Muscle of back (tissue), 11 donors: ENCODE results near the gene TLK2. TPM values are rescaled to one million over a fixed set of nuclear protein-coding genes. Genes with fewer than 3 reads are reported as not detected.

Experiments used
- DNase-seq, 3 donors: peaks; one replicate each; pipeline versions ENCODE4 v3.0.0 to v3.0.0-alpha.2; 2013
- polyA plus RNA-seq, 10 donors: library from polyadenylated mRNA; unstranded; fragments of 120-200 nt; gene quantifications; one replicate each; pipeline ENCODE4 v1.2.1, GENCODE V29; 2013; ENCODE audit not compliant: insufficient read length in 10 of 10

The TLK2 gene
- polyA plus RNA-seq, 10 donors: 41.4 to 55.3 (median 44.5) TPM

GRCh38 chr17:62653826-62654761, 175.5 kb downstream of the TLK2 start:
- peak; percentile 58 to 91 (median 85) for DNase-seq

- no peak for DNase-seq
Measured at GRCh38 chr17:62655656-62656055, 177.0 kb downstream of the TLK2 start.

DNA sequence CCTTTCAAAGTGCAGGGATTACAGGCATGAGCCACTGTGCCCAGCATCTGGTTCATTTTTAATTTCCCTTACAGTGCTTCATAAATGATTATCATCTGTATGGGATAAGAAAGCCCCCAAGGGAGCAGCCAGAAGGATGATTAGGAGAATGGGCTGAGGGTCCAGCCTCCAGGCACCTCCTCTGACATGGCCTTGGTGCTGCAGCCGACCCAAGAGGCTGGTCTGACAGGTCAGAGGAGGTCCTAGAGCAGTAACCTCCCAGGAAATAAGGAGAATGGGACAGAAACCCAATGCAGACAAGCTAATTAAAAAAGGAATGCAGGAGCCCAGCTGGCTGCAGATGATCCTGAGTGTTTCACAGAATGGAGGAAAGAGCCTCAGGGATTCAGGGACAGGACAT, 177.8 kb downstream of the TLK2 start:
- no peak for DNase-seq

GRCh38 chr17:62657145-62657665, 178.6 kb downstream of the TLK2 start:
- peak in 1 of 3 donors; percentile 2 for DNase-seq

- peak in 1 of 3 donors; percentile 41 for DNase-seq
Measured at GRCh38 chr17:62657690-62658089, 179.1 kb downstream of the TLK2 start.

DNA sequence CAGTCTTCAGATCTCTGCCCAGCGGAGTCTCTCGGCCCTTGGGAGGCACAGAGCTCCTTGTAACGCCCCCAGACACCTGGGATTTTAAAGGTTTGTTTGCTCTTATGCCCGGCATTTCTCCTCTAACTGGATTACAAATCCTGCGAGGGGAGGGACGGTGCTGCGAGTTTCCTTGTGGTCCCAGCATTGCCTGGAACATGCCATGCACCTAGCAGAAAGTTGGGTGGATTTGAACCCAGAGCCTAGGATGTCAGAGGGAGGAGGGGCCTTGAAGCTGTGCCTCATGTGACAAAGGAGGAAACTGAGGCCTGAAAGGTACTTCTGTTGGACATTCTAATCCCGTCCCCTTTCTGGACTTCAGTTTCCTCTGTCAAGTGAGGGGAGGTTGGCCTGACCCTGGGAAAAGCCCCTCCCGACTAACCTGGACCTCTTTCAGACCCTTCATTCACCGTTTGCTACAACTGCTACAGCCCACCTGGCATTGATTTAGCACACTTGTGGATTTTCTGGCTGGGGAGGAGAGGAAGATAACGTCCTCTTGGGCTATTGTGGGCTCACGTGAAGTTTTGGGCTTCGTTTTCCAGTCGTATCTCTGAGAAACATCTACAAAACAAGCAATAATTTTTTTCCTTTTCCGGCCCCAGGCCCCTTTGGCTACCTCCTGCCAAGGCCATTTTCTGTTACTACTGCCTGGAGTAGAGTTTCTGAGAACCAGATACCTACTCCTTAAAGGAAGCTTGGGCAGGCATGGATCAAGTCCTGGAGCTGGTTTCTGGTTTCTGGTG, 179.7 kb downstream of the TLK2 start:
- peak in 1 of 3 donors; percentile 57 for DNase-seq

GRCh38 chr17:62660629-62661118, 182.0 kb downstream of the TLK2 start:
- DNase-seq: no peak

DNA sequence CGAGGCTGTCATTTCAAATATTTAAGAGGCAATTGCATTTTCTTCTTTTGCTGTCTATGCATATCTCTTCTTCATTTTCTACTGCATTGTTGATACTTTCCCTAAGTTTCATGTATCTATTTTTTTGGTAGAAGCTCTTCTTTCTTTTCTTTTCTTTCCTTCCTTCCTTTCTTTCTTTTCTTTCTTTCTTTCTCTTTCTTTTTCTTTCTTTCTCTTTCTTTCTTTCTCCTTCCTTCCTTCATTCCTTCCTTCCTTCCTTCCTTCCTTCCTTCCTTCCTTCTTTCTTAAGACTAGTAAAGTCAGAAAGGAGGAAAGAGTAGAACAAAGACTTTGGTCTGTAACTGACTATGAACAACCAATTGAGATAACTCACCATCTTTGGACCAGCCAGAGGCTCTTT, 182.7 kb downstream of the TLK2 start:
- DNase-seq: no peak

DNA sequence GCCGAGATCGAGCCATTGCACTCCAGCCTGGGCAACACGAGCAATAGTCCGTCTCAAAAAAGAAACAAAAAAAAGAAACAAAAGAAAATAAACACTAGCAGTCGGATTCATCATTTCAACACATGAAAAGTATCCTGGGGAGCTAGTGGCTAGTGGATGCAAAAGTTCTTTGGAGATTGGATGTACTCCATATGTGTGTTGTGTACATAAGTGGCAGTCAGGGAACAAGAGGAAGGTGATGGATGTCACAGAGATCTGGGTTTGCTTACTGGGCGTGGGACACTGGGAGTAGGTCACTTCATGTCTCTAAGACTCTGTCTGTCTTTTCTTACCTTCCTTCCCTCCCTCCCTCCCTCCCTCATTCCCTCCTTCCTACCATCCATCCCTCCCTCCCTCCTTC, 184.2 kb downstream of the TLK2 start:
- DNase-seq: no peak

Other genes with a start within 250 kb of the TLK2 start
- gene EFCAB3, start 98.3 kb upstream of the TLK2 start, polyA plus RNA-seq: under 1 TPM in 4 of 10 donors, not detected in 6; 0.10 to 0.27 (median 0.19) TPM
- gene METTL2A, start 54.9 kb upstream of the TLK2 start, polyA plus RNA-seq: 10 to 100 TPM; 14.4 to 19.9 (median 18.1) TPM
- 100 to 1,000 TPM; 112 to 237 (median 150) TPM for gene MRC2, start 148.8 kb downstream of the TLK2 start, polyA plus RNA-seq